ENCODE data around the gene RTTN. TPM values are rescaled to one million over a fixed set of nuclear protein-coding genes. Genes with fewer than 3 reads are reported as not detected.

The RTTN gene
- total RNA-seq, 1 donor from 2014 or later: 21.0 TPM

DNA sequence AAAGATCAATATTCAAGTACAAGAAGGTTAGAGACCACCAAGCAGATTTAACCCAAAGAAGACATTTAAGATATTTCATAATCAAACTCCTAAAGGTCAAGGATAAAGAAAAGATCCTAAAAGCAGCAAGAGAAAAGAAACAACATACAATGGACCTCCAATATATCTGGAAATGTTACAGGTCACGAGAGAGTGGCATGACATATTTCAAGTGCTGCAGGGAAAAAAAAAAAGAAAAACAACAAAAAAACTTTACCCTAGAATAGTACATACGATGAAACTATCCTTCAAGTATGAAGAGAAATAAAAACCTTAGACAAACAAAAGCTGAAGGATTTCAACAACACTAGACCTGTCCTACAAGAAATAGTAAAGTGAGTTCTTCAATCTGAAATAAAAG, 166.3 kb downstream of the RTTN start:
- no peak for DNase-seq
- Mint-ChIP-seq H3K9me3 (ENCODE audit: unreplicated experiment) (peaks cover 3% of the 10 kb centered on the region), H3K27me3 (ENCODE audit: unreplicated experiment) (no peaks in the 10 kb centered on the region), H3K36me3 (ENCODE audit: unreplicated experiment) (no peaks in the 10 kb centered on the region), H3K4me1 (ENCODE audit: low read depth, unreplicated experiment) (peaks cover 6% of the 10 kb centered on the region), H3K4me3 (ENCODE audit: unreplicated experiment) (no peak overlapping the region), H3K27ac (ENCODE audit: unreplicated experiment) (no peak overlapping the region)
- TF ChIP-seq, protein P1, sequence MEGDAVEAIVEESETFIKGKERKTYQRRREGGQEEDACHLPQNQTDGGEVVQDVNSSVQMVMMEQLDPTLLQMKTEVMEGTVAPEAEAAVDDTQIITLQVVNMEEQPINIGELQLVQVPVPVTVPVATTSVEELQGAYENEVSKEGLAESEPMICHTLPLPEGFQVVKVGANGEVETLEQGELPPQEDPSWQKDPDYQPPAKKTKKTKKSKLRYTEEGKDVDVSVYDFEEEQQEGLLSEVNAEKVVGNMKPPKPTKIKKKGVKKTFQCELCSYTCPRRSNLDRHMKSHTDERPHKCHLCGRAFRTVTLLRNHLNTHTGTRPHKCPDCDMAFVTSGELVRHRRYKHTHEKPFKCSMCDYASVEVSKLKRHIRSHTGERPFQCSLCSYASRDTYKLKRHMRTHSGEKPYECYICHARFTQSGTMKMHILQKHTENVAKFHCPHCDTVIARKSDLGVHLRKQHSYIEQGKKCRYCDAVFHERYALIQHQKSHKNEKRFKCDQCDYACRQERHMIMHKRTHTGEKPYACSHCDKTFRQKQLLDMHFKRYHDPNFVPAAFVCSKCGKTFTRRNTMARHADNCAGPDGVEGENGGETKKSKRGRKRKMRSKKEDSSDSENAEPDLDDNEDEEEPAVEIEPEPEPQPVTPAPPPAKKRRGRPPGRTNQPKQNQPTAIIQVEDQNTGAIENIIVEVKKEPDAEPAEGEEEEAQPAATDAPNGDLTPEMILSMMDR (IDR thresholded peaks at IDR 0.05; ENCODE audit: partially characterized antibody, unreplicated experiment): no peak

DNA sequence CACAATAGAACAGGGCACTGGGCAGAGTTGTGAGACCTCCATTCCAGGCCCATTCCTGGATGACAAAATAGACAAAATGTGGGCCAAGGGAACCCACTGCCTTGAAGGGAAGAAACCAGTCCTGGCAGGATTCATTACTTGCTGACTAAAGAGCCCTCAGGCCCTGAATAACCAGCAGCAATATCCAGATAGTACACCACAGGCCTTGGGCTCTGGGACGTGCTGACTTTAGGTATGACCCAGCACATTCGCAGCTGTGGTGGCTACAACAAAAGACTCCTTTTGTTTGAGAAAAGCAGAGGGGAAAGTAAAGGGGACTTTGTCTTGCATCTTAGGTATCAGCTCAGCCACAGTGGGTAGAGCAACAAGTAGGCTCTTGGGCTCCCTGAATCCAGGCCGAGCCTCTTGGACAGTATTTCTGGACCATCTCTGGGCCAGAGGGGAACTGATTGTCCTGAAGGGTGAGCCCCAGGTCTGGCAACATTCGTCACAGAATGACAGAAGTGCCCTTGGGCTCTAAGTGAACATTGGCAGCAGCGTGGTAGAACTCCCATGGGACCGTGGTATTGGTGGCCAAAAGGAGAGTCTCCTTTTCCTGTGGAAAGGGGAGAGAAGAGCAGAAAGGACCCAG, 167.9 kb downstream of the RTTN start:
- Mint-ChIP-seq H3K9me3 (ENCODE audit: unreplicated experiment) (peaks cover 3% of the 10 kb centered on the region), H3K4me1 (ENCODE audit: low read depth, unreplicated experiment) (peaks cover 6% of the 10 kb centered on the region), H3K27ac (ENCODE audit: unreplicated experiment) (no peak overlapping the region), H3K4me3 (ENCODE audit: unreplicated experiment) (no peak overlapping the region), H3K36me3 (ENCODE audit: unreplicated experiment) (peaks cover 6% of the 10 kb centered on the region), H3K27me3 (ENCODE audit: unreplicated experiment) (no peaks in the 10 kb centered on the region)
- TF ChIP-seq, protein P1 (IDR thresholded peaks at IDR 0.05; ENCODE audit: partially characterized antibody, unreplicated experiment): no peak
- DNase-seq: no peak

DNA sequence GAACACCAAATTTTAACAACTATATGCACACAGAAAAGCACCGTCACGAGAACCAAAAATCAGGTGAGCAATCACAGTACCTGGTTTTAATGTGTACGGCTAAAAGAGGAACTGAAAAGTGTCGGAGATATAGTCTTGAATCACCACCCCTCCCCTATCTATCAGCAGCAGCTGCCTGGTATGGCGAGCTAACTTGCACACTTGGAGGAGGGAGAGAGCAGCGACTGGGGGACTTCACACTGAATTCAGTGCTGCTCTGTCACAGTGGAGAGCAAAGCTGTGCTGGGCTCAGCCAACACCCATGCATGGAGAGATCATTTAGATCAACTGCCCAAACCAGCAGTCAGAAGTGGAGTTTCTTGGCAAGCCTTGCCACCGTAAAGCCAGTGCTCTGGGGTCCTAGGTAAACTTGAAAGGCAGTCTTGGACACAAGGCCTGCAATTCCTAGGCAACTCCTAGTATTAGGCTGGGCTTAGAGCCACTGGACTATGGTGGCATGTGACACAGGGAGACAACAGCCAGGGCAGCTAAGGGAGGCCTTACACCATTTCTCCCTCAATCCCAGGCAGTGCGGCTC, 168.6 kb downstream of the RTTN start:
- Mint-ChIP-seq H3K27me3 (ENCODE audit: unreplicated experiment) (no peaks in the 10 kb centered on the region), H3K4me1 (ENCODE audit: low read depth, unreplicated experiment) (peaks cover 5% of the 10 kb centered on the region), H3K36me3 (ENCODE audit: unreplicated experiment) (peaks cover 6% of the 10 kb centered on the region), H3K9me3 (ENCODE audit: unreplicated experiment) (peaks cover 3% of the 10 kb centered on the region), H3K27ac (ENCODE audit: unreplicated experiment) (no peak overlapping the region), H3K4me3 (ENCODE audit: unreplicated experiment) (no peak overlapping the region)
- TF ChIP-seq, protein P1 (IDR thresholded peaks at IDR 0.05; ENCODE audit: partially characterized antibody, unreplicated experiment): no peak
- no peak for DNase-seq

DNA sequence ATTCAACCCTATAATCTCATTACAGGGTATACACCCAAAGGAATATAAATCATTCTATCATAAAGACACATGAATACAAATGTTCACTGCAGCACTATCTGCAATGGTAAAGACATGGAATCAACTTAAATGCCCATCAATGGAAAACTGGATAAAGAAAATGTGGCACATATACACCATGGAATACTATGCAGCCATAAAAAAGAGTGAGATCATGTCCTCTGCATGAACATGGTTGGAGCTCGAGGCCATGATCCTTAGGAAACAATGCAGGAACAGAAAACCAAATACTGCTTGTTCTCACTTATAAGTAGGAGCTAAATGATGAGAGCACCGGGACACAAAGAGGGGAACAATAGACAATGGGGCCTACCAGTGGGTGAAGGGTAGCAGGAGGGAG, 169.3 kb downstream of the RTTN start:
- Mint-ChIP-seq H3K36me3 (ENCODE audit: unreplicated experiment) (peaks cover 6% of the 10 kb centered on the region), H3K4me1 (ENCODE audit: low read depth, unreplicated experiment) (peaks cover under 1% of the 10 kb centered on the region), H3K9me3 (ENCODE audit: unreplicated experiment) (peaks cover 3% of the 10 kb centered on the region), H3K27me3 (ENCODE audit: unreplicated experiment) (no peaks in the 10 kb centered on the region), H3K4me3 (ENCODE audit: unreplicated experiment) (no peak overlapping the region), H3K27ac (ENCODE audit: unreplicated experiment) (no peak overlapping the region)
- DNase-seq: no peak
- TF ChIP-seq, protein P1 (IDR thresholded peaks at IDR 0.05; ENCODE audit: partially characterized antibody, unreplicated experiment): no peak

DNA sequence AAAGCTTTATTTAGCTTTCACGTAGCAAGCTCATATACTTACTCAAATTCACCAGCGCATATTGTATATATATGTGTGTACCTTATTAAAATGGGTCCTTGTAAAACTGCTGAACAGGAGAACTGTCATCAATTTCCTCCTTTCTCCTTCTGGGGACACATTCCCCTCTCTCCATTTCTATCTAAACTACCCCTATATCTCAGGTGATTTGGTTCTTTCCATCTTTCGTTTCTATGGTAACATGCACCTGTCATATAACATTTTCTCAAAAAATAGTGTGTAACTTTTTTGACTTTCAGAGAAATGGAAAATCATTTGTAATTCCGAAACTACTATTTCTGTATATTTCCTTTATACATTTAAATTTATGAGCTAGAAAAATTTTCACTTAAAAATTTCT, 174.3 kb downstream of the RTTN start:
- Mint-ChIP-seq H3K4me1 (ENCODE audit: low read depth, unreplicated experiment) (no peaks in the 10 kb centered on the region), H3K27me3 (ENCODE audit: unreplicated experiment) (no peaks in the 10 kb centered on the region), H3K9me3 (ENCODE audit: unreplicated experiment) (peaks cover 2% of the 10 kb centered on the region), H3K4me3 (ENCODE audit: unreplicated experiment) (no peak overlapping the region), H3K27ac (ENCODE audit: unreplicated experiment) (no peak overlapping the region), H3K36me3 (ENCODE audit: unreplicated experiment) (peaks cover 6% of the 10 kb centered on the region)
- no peak for DNase-seq
- TF ChIP-seq, protein P1 (IDR thresholded peaks at IDR 0.05; ENCODE audit: partially characterized antibody, unreplicated experiment): no peak

All from glutamatergic neuron (in vitro differentiated cells).